Spleen (tissue), 11 donors: ENCODE results near the gene TXN2. TPM values are rescaled to one million over a fixed set of nuclear protein-coding genes. Genes with fewer than 3 reads are reported as not detected.
A peak's percentile ranks its signal among the peaks of the same experiment; 100 is the strongest.

ENCODE experiments used
- DNase-seq: peaks from one replicate; pipeline ENCODE4 v3.0.0-alpha.2; 2020
- H3K27ac ChIP-seq, 8 donors: fragments of 200-600 bp; sonication (generic) in 7 of 8; 1 replicate in 4 of 8; 2 replicates in 4 of 8; pipeline versions ENCODE4 v1.5.0 to v1.8.0; 2016 to 2021; ENCODE audit warnings: inconsistent platforms in 4 of 8, mild to moderate bottlenecking in 4 of 8, moderate library complexity in 1 of 8
- H3K27me3 ChIP-seq, 7 donors: fragments of 200-600 bp; sonication (generic) in 6 of 7; replicated peaks in 1 of 7; 1 replicate in 4 of 7; 2 replicates in 3 of 7; pipeline versions ENCODE4 v1.5.0 to v1.8.0; 2016 to 2021; ENCODE audit warnings: inconsistent platforms in 3 of 7, mild to moderate bottlenecking in 1 of 7
- H3K36me3 ChIP-seq, 6 donors: fragments of 200-600 bp; sonication (generic) in 5 of 6; 1 replicate in 4 of 6; 2 replicates in 2 of 6; pipeline versions ENCODE4 v1.5.0 to v1.8.0; 2016 to 2021; ENCODE audit warnings: inconsistent platforms in 2 of 6
- H3K4me1 ChIP-seq, 6 donors: fragments of 200-600 bp; sonication (generic) in 5 of 6; 1 replicate in 3 of 6; 2 replicates in 3 of 6; pipeline versions ENCODE4 v1.5.0 to v1.8.0; 2016 to 2021; ENCODE audit warnings: inconsistent platforms in 3 of 6
- H3K4me3 ChIP-seq, 8 donors: fragments of 200-600 bp; sonication (generic) in 7 of 8; 1 replicate in 4 of 8; 2 replicates in 4 of 8; pipeline versions ENCODE4 v1.5.0 to v1.8.0; 2016 to 2021; ENCODE audit warnings: inconsistent platforms in 4 of 8, mild to moderate bottlenecking in 4 of 8, moderate library complexity in 2 of 8
- H3K9me3 ChIP-seq, 8 donors: fragments of 200-600 bp; sonication (generic) in 7 of 8; 1 replicate in 4 of 8; 2 replicates in 4 of 8; pipeline versions ENCODE4 v1.5.0 to v1.8.0; 2016 to 2021; ENCODE audit warnings: inconsistent platforms in 4 of 8
- CTCF ChIP-seq, 11 experiments: fragments of 200-600 bp in 7 of 11; fragments of 450-650 bp in 4 of 11; sonication (generic) in 4 of 11; IDR thresholded peaks in 8 of 11; conservative IDR thresholded peaks in 3 of 11; 1 replicate in 7 of 11; 2 replicates in 4 of 11; pipeline versions ENCODE4 v1.4.0 to v1.8.0; 2016 to 2021; ENCODE audit warnings: antibody characterized with exemption in 11 of 11, inconsistent platforms in 4 of 11, mild to moderate bottlenecking in 1 of 11
- POLR2A ChIP-seq, 3 donors: fragments of 450-650 bp; IDR thresholded peaks; one replicate each; pipeline ENCODE4 v1.5.1; 2017; ENCODE audit warnings: antibody characterized with exemption in 3 of 3, mild to moderate bottlenecking in 1 of 3
- POLR2AphosphoS5 ChIP-seq, 3 donors: sonication (generic); formaldehyde crosslinking; IDR thresholded peaks; one replicate each; pipeline ENCODE4 v1.5.1; 2017; ENCODE audit warnings: antibody characterized with exemption in 3 of 3
- WGBS, 5 donors: extraction: QIAGEN DNeasy Blood & Tissue Kit in 3 of 5; methylation state at CpG; one replicate each; pipeline versions ENCODE4 v1.1.5 to v1.1.7; 2013 to 2018; 5-methylcytosine and 5-hydroxymethylcytosine counted together
- intact Hi-C: fragments of 100-400 bp; cut with DNase I; formaldehyde crosslinking; loops from one replicate; pipeline ENCODE4 v1.15.0; 2023; ENCODE audit warnings: low total_unique reads
- polyA plus RNA-seq, 3 donors: library from polyadenylated mRNA; stranded (reverse); fragments of 200-250 nt; gene quantifications; one replicate each; pipeline ENCODE4 v1.2.1, GENCODE V29; 2013
- total RNA-seq, 7 donors: library from RNA; depleted of rRNA in 3 of 7; stranded (reverse); fragments of >200 nt in 3 of 7; fragmentation: NEBNext Ultra II Directional in 4 of 7; extraction: Animal tissue kit (Norgen Biotek cat#: 25700) in 4 of 7; gene quantifications; one replicate each; pipeline versions ENCODE4 v1.1.0 to v1.2.1, GENCODE V29; 2016 to 2021
- donor health status: healthy with polysubstance abuse.
- donor health status: DM: no; HTN: no; CAD: no; lungs with moderate emphysema.
- donor health status: DM: no; HTN: no; CAD: no.
- donor health status: Bipolar disorder and iron deficiency.
- donor health status: healthy.
- donor health status: DM: no; HTN: no; CAD: no.
- donor health status: DM: yes; HTN: yes; CAD: no.

Gene TXN2
- total and polyA plus RNA-seq, 10 donors: 52.6 to 105 (median 68.7) TPM

GRCh38 chr22:36512991-36513390 is 31.6 kb upstream of the TXN2 start:
- intact Hi-C loops: no loop called here
- TF ChIP-seq POLR2A (IDR thresholded peaks at IDR 0.05): no peak
- no peak for TF ChIP-seq POLR2AphosphoS5 (IDR thresholded peaks at IDR 0.05)
- TF ChIP-seq CTCF (IDR thresholded peaks at IDR 0.05 in 8 of 11, conservative IDR thresholded peaks at IDR 0.05 in 3 of 11): no peak
- Histone ChIP-seq H3K4me3 (no peak overlapping the region), H3K9me3 (no peaks in the 10 kb centered on the region), H3K36me3 (peaks cover 18 to 86% (median 80%) of the 10 kb centered on the region in 6 donors), H3K27me3 (no peaks in the 10 kb centered on the region), H3K27ac (peak overlapping the region in 2 of 8 donors; percentile 38 to 52), H3K4me1 (peaks cover 0 to 19% (median 0%) of the 10 kb centered on the region in 6 donors)
- 79 to 83% (median 82%) methylated on average over 4 of the region's 4 CpGs for WGBS, 5 donors
- no peak for DNase-seq

- Histone ChIP-seq H3K27ac (peak overlapping the region in 2 of 8 donors; percentile 18 to 52), H3K9me3 (no peaks in the 10 kb centered on the region), H3K4me3 (no peak overlapping the region), H3K36me3 (peaks cover 18 to 80% (median 74%) of the 10 kb centered on the region in 6 donors), H3K4me1 (peaks cover 2 to 24% (median 4%) of the 10 kb centered on the region in 6 donors), H3K27me3 (no peaks in the 10 kb centered on the region)
- 89 to 96% (median 95%) methylated on average over 8 of the region's 8 CpGs for WGBS, 5 donors
- intact Hi-C loops: no loop called here
- no peak for TF ChIP-seq CTCF (IDR thresholded peaks at IDR 0.05 in 8 of 11, conservative IDR thresholded peaks at IDR 0.05 in 3 of 11)
- no peak for DNase-seq
Measured at GRCh38 chr22:36512333-36512732, 30.9 kb upstream of the TXN2 start.

- H3K4me1 ChIP-seq: peaks cover 9 to 35% (median 15%) of the 10 kb centered on the region in 6 donors
- H3K4me3 ChIP-seq: no peak overlapping the region
- H3K36me3 ChIP-seq: peaks cover 11 to 69% (median 63%) of the 10 kb centered on the region in 6 donors
- TF ChIP-seq CTCF (IDR thresholded peaks at IDR 0.05 in 8 of 11, conservative IDR thresholded peaks at IDR 0.05 in 3 of 11) (peak in 10 of 11 experiments; percentile 9 to 64 (median 50)), POLR2AphosphoS5 (IDR thresholded peaks at IDR 0.05) (peak in 1 of 3 donors; percentile 17), POLR2A (IDR thresholded peaks at IDR 0.05) (no peak)
- DNase-seq: no peak
- no peaks in the 10 kb centered on the region for H3K27me3 ChIP-seq
- H3K9me3 ChIP-seq: no peaks in the 10 kb centered on the region
- intact Hi-C loops: no loop called here
- H3K27ac ChIP-seq: peak overlapping the region in 3 of 8 donors; percentile 5 to 49 (median 10)
- WGBS, 5 donors: 65 to 72% (median 67%) methylated on average over 17 of the region's 17 CpGs
Measured at GRCh38 chr22:36510966-36511881, 29.8 kb upstream of the TXN2 start.

GRCh38 chr22:36510384-36510783 is 28.9 kb upstream of the TXN2 start:
- H3K4me3 ChIP-seq: no peak overlapping the region
- intact Hi-C loops: no loop called here
- 85 to 98% (median 88%) methylated on average over 2 to 3 of the region's 3 CpGs for WGBS, 5 donors
- H3K9me3 ChIP-seq: no peaks in the 10 kb centered on the region
- peaks cover 10 to 43% (median 21%) of the 10 kb centered on the region in 6 donors for H3K4me1 ChIP-seq
- no peak for TF ChIP-seq CTCF (IDR thresholded peaks at IDR 0.05 in 8 of 11, conservative IDR thresholded peaks at IDR 0.05 in 3 of 11)
- peak in 1 of 3 donors; percentile 26 for TF ChIP-seq POLR2AphosphoS5 (IDR thresholded peaks at IDR 0.05)
- TF ChIP-seq POLR2A (IDR thresholded peaks at IDR 0.05): no peak
- H3K27ac ChIP-seq: peak overlapping the region in 3 of 8 donors; percentile 30 to 42 (median 39)
- H3K27me3 ChIP-seq: no peaks in the 10 kb centered on the region
- no peak for DNase-seq
- peaks cover 7 to 60% (median 54%) of the 10 kb centered on the region in 6 donors for H3K36me3 ChIP-seq
